ENCODE data around the gene PGM2. TPM values are rescaled to one million over a fixed set of nuclear protein-coding genes. Genes with fewer than 3 reads are reported as not detected.

PGM2 gene
- total RNA-seq, 4 donors from 2014 or later = 12.4 to 23.3 (median 16.0) TPM

DNA sequence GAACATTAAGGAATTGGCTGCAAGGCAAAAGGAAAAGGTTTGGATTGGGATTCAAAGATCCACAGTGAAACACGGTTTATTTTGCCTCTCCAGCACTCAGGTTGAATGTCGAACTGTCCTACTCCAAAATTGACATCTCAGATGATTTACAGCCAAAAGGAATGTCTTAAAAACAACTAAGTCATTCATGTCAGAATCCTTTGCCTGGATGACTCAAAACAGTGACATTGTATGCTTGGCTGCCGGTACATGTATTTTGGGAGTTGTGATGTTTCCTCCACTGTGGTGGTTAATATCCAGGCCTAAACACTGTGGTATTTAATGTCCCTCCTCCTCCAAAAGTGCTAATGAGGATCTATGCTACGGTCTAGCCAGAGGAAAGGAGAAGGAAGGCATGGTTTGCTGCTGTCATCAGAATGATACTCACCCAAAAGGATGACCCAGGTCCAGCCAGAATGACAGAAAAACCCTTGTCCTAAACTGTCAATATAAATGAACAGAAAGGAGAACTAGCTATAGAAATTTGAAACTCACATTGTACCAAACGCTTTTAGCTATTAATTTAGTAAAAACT is 20.9 kb downstream of the PGM2 start:
- TF ChIP-seq, protein P1, sequence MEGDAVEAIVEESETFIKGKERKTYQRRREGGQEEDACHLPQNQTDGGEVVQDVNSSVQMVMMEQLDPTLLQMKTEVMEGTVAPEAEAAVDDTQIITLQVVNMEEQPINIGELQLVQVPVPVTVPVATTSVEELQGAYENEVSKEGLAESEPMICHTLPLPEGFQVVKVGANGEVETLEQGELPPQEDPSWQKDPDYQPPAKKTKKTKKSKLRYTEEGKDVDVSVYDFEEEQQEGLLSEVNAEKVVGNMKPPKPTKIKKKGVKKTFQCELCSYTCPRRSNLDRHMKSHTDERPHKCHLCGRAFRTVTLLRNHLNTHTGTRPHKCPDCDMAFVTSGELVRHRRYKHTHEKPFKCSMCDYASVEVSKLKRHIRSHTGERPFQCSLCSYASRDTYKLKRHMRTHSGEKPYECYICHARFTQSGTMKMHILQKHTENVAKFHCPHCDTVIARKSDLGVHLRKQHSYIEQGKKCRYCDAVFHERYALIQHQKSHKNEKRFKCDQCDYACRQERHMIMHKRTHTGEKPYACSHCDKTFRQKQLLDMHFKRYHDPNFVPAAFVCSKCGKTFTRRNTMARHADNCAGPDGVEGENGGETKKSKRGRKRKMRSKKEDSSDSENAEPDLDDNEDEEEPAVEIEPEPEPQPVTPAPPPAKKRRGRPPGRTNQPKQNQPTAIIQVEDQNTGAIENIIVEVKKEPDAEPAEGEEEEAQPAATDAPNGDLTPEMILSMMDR (IDR thresholded peaks at IDR 0.05; ENCODE audit: low read depth) = no peak

DNA sequence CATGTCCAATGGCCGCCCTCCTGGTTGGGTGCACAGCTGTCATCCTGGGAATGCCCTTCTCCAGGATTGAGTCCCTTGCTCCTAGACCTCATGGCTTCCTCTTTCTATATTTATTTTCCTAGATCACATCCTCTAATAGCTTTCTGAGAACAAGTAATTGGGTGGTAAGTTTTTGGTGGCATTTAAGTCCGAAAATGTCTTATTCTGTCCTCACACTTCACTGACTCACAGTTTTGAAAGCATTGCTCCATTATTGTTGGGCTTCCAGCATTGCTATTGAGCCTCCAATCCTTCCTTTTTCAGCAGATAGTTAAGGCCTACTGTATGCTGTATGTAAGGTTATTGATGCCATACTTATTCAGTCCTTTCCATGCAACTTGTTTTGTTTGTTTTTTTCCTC is 25.9 kb downstream of the PGM2 start:
- TF ChIP-seq, protein P1 (IDR thresholded peaks at IDR 0.05; ENCODE audit: low read depth) = no peak

DNA sequence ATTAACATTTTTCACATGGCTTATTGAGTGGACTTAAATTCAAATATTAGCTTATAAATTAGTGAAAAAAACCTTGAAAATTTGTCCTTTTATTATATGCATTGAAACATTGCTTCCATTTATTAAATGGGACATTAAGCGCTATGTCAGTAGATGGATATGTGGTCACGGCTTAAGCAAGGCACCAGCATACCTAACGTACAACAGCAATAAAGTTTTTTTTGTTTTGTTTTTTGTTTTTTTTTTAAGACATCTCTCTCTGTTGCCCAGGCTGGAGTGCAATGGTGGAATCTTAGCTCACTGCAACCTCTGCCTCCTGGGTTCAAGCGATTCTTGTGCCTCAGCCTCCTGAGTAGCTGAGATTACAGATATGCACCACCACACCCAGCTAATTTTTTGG is 31.6 kb downstream of the PGM2 start:
- TF ChIP-seq, protein P1 (IDR thresholded peaks at IDR 0.05; ENCODE audit: low read depth) = no peak

DNA sequence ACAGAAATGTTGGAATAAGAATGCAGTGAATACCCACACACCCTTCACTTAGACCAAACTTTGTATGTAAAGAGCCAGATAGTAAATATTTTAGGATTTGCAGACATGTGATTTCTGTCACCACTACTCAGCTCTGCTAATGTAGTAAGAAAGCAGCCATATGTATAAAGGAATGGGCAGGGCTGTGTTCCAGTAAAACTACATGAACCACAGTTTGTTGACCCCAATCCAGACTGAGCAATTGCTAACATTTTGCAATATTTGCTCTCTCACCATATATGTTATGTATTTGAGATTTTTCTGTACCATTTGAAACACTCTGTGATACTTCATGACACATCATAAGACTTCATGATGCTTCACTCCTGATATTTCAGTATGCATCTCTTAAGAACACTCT is 32.4 kb downstream of the PGM2 start:
- TF ChIP-seq, protein P1 (IDR thresholded peaks at IDR 0.05; ENCODE audit: low read depth) = no peak

DNA sequence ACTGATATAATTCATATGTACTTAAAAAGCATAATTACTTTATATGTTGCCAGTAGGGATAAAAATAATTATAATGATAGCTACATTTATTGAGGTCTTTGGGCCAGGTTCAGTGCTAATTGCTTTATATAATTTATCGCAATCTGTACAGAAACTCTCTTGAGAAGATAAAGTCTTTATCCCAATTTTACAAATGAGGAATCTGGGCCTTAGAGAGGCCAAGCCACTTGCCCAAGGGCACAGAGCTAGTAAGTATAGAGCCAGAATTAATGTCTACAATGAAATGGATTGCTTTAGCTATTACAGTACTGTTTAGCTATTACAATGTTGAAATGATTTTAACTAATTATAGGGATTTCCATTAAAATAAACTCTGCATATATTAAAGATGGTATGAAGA is 33.8 kb downstream of the PGM2 start:
- TF ChIP-seq, protein P1 (IDR thresholded peaks at IDR 0.05; ENCODE audit: low read depth) = no peak

DNA sequence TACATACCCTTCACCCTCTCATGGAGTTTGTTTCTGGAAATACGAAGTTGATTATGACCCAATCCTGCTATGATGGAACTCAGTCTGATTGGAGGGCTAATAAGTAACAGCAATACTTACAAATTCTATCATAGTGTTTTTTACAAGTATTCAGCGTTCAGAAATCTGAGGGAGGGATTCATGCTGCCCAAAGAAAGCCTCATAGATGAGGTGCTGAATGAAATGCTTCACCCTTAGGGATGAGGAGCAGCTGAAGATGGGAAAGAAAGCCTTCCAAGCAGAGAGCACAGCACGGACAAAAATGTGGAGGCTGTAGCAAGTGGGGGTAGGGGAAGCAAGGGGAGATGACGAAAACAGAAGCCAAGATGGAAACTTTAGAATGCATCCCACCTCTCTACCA is 36.5 kb downstream of the PGM2 start:
- TF ChIP-seq, protein P1 (IDR thresholded peaks at IDR 0.05; ENCODE audit: low read depth) = no peak

DNA sequence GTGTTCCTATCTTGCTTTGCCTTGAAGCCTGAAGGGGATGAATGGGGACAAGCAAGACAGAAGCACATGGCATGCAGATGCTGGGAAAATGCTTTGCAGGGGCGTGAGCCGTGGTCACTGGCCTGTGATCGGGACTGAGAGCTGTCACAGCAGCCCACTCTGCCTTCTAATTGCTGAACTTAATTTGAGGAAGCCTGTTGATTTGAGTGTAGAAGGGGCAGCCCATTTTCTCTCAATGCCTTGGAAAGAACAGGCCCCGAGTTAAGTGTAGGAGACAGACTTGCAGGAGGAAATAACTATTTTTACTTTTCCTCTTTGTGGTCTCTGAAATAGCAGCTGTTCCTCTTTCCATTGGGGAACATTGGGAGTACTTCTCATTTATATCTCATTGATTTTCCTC is 38.3 kb downstream of the PGM2 start:
- TF ChIP-seq, protein P1 (IDR thresholded peaks at IDR 0.05; ENCODE audit: low read depth) = no peak

Measured in subcutaneous adipose tissue (tissue), 4 donors.